Endothelial cell of umbilical vein (primary cell): Measurements from ENCODE around the gene STK40.

ENCODE experiments used
- CTCF ChIP-seq, 2 donors: IDR thresholded peaks; 1 replicate in 1 of 2; 2 replicates in 1 of 2; pipeline ENCODE4 v1.5.1; 2011; ENCODE audit warnings: low read length in 2 of 2, mild to moderate bottlenecking in 2 of 2, moderate library complexity in 2 of 2, control low read depth in 1 of 2, inconsistent platforms in 1 of 2, low read depth in 1 of 2; ENCODE audit not compliant: insufficient read depth in 1 of 2; ENCODE audit errors: extremely low read depth in 1 of 2
- EZH2 ChIP-seq: IDR thresholded peaks from 2 replicates; pipeline ENCODE4 v1.6.1; 2012; ENCODE audit warnings: borderline replicate concordance, low read depth, mild to moderate bottlenecking, moderate library complexity, low read length, inconsistent platforms; ENCODE audit not compliant: severe bottlenecking
- GATA2 ChIP-seq: IDR thresholded peaks from 2 replicates; pipeline ENCODE4 v1.7.0; 2011; ENCODE audit warnings: low read depth, mild to moderate bottlenecking, moderate library complexity, mixed read lengths, low read length; ENCODE audit not compliant: insufficient read length, insufficient read depth
- JUN ChIP-seq: IDR thresholded peaks from 2 replicates; pipeline ENCODE4 v1.6.1; 2011; ENCODE audit warnings: borderline replicate concordance, low read depth; ENCODE audit not compliant: insufficient read length, insufficient read depth
- MYC ChIP-seq: IDR thresholded peaks from one replicate; pipeline ENCODE4 v1.6.1; 2011; ENCODE audit warnings: mild to moderate bottlenecking, low read depth, low read length
- POLR2A ChIP-seq: IDR thresholded peaks from 2 replicates; pipeline ENCODE4 v1.6.1; 2012; ENCODE audit warnings: low read depth, mild to moderate bottlenecking, control low read depth, low read length
- POLR2AphosphoS5 ChIP-seq: IDR thresholded peaks from 2 replicates; pipeline ENCODE4 v1.6.1; 2012; ENCODE audit warnings: low read depth, mild to moderate bottlenecking, control low read depth, low read length, moderate library complexity; ENCODE audit not compliant: insufficient read depth

- no peak for TF ChIP-seq CTCF (IDR thresholded peaks at IDR 0.05; ENCODE audit: extremely low read depth in 1 of 2, insufficient read depth in 1 of 2, low read depth in 1 of 2, low read length in 2 of 2)
- no peak for TF ChIP-seq JUN
- no peak for TF ChIP-seq POLR2A
- TF ChIP-seq MYC = no peak
- no peak for TF ChIP-seq GATA2
- TF ChIP-seq EZH2 = no peak
- TF ChIP-seq POLR2AphosphoS5 = no peak
Measured at GRCh38 chr1:36345353-36345752, 40.4 kb downstream of the STK40 start.
